ENCODE data around the gene FBXL12. TPM values are rescaled to one million over a fixed set of nuclear protein-coding genes. Genes with fewer than 3 reads are reported as not detected.

Gene FBXL12
- total and polyA plus RNA-seq, 2 experiments from 2014 or later: 23.5 to 25.4 TPM

DNA sequence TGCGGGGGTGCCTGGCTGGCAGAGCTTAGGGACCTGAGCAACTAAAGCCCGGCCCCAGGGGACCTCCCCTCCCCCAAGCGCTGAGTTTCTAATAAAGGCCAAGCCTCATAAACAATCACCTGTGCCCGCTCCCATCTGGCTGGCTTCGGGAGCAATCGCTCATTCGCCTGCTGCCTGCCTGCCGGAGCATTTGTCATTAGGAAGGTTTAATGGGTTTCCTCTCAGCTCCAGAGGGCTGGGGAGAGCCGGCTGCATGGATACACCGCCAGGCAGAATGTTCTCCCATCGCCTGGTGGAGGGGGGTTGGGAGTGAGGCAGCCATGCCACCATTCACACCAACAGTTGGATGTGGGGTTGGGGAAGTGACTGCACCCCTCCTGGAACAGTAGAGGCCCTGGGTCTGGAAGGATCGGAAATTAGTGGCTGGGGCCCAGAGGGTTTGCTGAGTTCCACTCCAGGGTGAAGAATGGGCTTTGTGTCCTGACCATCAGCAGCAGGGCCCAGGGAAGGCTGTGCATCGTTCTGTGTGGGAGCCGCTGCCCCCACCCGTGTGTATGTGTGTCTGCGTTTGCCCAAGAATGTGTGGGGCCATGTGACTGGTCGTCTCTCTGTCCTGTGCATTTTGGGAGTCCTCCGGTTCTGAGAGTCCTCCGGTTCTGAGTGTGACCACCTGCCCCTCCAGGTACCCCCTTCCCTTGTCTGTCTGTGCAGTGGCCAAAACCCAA lies 31.5 kb upstream of the FBXL12 start:
- peaks cover 8% of the 10 kb centered on the region for H3K27me3 Mint-ChIP-seq (ENCODE audit: insufficient read depth, low read depth, poor library complexity)
- H3K4me1 ChIP-seq (ENCODE audit: insufficient read depth): peaks cover 10% of the 10 kb centered on the region; the same call in 1 of the 2 replicates
- no peak for ATAC-seq

GRCh38 chr19:9849791-9850190 lies 30.9 kb upstream of the FBXL12 start:
- H3K36me3 Mint-ChIP-seq (ENCODE audit: low read depth): peaks cover 15% of the 10 kb centered on the region; the same call in 1 of the 3 replicates
- Histone ChIP-seq H2AFZ (no peak overlapping the region), H3K4me3 (no peak overlapping the region), H4K20me1 (replicated peaks; ENCODE audit: insufficient read depth) (peaks cover 8% of the 10 kb centered on the region; the same call in 1 of the 2 replicates), H3F3A (replicated peaks; ENCODE audit: low read depth) (no peaks in the 10 kb centered on the region), H3K79me2 (replicated peaks; ENCODE audit: insufficient read depth) (no peaks in the 10 kb centered on the region), H3K9me2 (ENCODE audit: insufficient read depth) (no peaks in the 10 kb centered on the region), H3K27ac (ENCODE audit: low read depth) (no peak overlapping the region), H3K36me3 (ENCODE audit: insufficient read depth) (no peaks in the 10 kb centered on the region), H3K4me2 (0 out of 2 replicates have a peak overlapping the region, but pooled peaks have one; percentile 26), H3K27me3 (ENCODE audit: insufficient read depth) (no peaks in the 10 kb centered on the region), H3K4me1 (ENCODE audit: insufficient read depth) (peaks cover 10% of the 10 kb centered on the region; the same call in 1 of the 2 replicates)
- H3K27ac Mint-ChIP-seq: no peak overlapping the region
- peaks cover 8% of the 10 kb centered on the region for H3K27me3 Mint-ChIP-seq (ENCODE audit: insufficient read depth, low read depth, poor library complexity)
- H3K4me3 Mint-ChIP-seq: no peak overlapping the region
- DNase-seq (ENCODE audit: low spot score) (no peak), ATAC-seq (no peak)
- H3K4me1 Mint-ChIP-seq: peaks cover 23% of the 10 kb centered on the region
- H3K9me3 Mint-ChIP-seq: peaks cover 4% of the 10 kb centered on the region; the same call in 2 of the 3 replicates
- no peak for TF ChIP-seq CREB1 (CRISPR knock-in tag; IDR thresholded peaks at IDR 0.05; ENCODE audit: low read depth)
- TF ChIP-seq ZNF331 (CRISPR knock-in tag; IDR thresholded peaks at IDR 0.05; ENCODE audit: low read depth): no peak
- TF ChIP-seq REST (IDR thresholded peaks at IDR 0.05; ENCODE audit: unreplicated experiment): no peak
- TF ChIP-seq, protein P1, sequence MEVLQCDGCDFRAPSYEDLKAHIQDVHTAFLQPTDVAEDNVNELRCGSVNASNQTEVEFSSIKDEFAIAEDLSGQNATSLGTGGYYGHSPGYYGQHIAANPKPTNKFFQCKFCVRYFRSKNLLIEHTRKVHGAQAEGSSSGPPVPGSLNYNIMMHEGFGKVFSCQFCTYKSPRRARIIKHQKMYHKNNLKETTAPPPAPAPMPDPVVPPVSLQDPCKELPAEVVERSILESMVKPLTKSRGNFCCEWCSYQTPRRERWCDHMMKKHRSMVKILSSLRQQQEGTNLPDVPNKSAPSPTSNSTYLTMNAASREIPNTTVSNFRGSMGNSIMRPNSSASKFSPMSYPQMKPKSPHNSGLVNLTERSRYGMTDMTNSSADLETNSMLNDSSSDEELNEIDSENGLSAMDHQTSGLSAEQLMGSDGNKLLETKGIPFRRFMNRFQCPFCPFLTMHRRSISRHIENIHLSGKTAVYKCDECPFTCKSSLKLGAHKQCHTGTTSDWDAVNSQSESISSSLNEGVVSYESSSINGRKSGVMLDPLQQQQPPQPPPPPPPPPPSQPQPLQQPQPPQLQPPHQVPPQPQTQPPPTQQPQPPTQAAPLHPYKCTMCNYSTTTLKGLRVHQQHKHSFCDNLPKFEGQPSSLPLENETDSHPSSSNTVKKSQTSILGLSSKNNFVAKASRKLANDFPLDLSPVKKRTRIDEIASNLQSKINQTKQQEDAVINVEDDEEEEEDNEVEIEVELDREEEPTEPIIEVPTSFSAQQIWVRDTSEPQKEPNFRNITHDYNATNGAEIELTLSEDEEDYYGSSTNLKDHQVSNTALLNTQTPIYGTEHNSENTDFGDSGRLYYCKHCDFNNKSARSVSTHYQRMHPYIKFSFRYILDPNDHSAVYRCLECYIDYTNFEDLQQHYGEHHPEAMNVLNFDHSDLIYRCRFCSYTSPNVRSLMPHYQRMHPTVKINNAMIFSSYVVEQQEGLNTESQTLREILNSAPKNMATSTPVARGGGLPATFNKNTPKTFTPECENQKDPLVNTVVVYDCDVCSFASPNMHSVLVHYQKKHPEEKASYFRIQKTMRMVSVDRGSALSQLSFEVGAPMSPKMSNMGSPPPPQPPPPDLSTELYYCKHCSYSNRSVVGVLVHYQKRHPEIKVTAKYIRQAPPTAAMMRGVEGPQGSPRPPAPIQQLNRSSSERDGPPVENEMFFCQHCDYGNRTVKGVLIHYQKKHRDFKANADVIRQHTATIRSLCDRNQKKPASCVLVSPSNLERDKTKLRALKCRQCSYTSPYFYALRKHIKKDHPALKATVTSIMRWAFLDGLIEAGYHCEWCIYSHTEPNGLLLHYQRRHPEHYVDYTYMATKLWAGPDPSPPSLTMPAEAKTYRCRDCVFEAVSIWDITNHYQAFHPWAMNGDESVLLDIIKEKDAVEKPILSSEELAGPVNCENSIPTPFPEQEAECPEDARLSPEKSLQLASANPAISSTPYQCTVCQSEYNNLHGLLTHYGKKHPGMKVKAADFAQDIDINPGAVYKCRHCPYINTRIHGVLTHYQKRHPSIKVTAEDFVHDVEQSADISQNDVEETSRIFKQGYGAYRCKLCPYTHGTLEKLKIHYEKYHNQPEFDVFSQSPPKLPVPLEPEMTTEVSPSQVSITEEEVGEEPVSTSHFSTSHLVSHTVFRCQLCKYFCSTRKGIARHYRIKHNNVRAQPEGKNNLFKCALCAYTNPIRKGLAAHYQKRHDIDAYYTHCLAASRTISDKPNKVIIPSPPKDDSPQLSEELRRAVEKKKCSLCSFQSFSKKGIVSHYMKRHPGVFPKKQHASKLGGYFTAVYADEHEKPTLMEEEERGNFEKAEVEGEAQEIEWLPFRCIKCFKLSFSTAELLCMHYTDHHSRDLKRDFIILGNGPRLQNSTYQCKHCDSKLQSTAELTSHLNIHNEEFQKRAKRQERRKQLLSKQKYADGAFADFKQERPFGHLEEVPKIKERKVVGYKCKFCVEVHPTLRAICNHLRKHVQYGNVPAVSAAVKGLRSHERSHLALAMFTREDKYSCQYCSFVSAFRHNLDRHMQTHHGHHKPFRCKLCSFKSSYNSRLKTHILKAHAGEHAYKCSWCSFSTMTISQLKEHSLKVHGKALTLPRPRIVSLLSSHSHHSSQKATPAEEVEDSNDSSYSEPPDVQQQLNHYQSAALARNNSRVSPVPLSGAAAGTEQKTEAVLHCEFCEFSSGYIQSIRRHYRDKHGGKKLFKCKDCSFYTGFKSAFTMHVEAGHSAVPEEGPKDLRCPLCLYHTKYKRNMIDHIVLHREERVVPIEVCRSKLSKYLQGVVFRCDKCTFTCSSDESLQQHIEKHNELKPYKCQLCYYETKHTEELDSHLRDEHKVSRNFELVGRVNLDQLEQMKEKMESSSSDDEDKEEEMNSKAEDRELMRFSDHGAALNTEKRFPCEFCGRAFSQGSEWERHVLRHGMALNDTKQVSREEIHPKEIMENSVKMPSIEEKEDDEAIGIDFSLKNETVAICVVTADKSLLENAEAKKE (CRISPR knock-in tag; IDR thresholded peaks at IDR 0.05): no peak
- TF ChIP-seq POLR2AphosphoS5 (IDR thresholded peaks at IDR 0.05; ENCODE audit: low read depth): no peak
- no peak for TF ChIP-seq STAT1 (IDR thresholded peaks at IDR 0.05; ENCODE audit: unreplicated experiment)

More for the DNA sequence above, 31.5 kb upstream of the FBXL12 start:
- H4K20me1 ChIP-seq (replicated peaks; ENCODE audit: insufficient read depth): peaks cover 8% of the 10 kb centered on the region; the same call in 1 of the 2 replicates
- H2AFZ ChIP-seq: no peak overlapping the region
- H3K27ac ChIP-seq (ENCODE audit: low read depth): no peak overlapping the region
- 0 out of 2 replicates have a peak overlapping the region, but pooled peaks have one; percentile 26 for H3K4me2 ChIP-seq
- DNase-seq (ENCODE audit: low spot score): peak; percentile 45
- Mint-ChIP-seq H3K9me3 (no peaks in the 10 kb centered on the region; the same call in 2 of the 3 replicates), H3K4me1 (peaks cover 23% of the 10 kb centered on the region), H3K4me3 (no peak overlapping the region), H3K27ac (no peak overlapping the region), H3K36me3 (ENCODE audit: low read depth) (peaks cover 9% of the 10 kb centered on the region; the same call in 1 of the 3 replicates)
- H3K9me2 ChIP-seq (ENCODE audit: insufficient read depth): no peaks in the 10 kb centered on the region
- H3F3A ChIP-seq (replicated peaks; ENCODE audit: low read depth): no peaks in the 10 kb centered on the region
- TF ChIP-seq, protein P2, sequence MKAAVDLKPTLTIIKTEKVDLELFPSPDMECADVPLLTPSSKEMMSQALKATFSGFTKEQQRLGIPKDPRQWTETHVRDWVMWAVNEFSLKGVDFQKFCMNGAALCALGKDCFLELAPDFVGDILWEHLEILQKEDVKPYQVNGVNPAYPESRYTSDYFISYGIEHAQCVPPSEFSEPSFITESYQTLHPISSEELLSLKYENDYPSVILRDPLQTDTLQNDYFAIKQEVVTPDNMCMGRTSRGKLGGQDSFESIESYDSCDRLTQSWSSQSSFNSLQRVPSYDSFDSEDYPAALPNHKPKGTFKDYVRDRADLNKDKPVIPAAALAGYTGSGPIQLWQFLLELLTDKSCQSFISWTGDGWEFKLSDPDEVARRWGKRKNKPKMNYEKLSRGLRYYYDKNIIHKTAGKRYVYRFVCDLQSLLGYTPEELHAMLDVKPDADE (IDR thresholded peaks at IDR 0.05): no peak
- TF ChIP-seq EZH2phosphoT487 (IDR thresholded peaks at IDR 0.05; ENCODE audit: unreplicated experiment) (no peak), ZNF331 (CRISPR knock-in tag; IDR thresholded peaks at IDR 0.05; ENCODE audit: low read depth) (no peak), POLR2AphosphoS5 (IDR thresholded peaks at IDR 0.05; ENCODE audit: low read depth) (no peak), NANOG (IDR thresholded peaks at IDR 0.05; ENCODE audit: borderline replicate concordance) (no peak), ZNF114 (CRISPR knock-in tag; IDR thresholded peaks at IDR 0.05) (no peak)
- no peaks in the 10 kb centered on the region for H3K79me2 ChIP-seq (replicated peaks; ENCODE audit: insufficient read depth)
- no peaks in the 10 kb centered on the region for H3K27me3 ChIP-seq (ENCODE audit: insufficient read depth)
- H3K4me3 ChIP-seq: no peak overlapping the region
- no peaks in the 10 kb centered on the region for H3K36me3 ChIP-seq (ENCODE audit: insufficient read depth)

Measured in GM23338 (cell line).